ENCODE results near the gene AVPR1A.

DNA sequence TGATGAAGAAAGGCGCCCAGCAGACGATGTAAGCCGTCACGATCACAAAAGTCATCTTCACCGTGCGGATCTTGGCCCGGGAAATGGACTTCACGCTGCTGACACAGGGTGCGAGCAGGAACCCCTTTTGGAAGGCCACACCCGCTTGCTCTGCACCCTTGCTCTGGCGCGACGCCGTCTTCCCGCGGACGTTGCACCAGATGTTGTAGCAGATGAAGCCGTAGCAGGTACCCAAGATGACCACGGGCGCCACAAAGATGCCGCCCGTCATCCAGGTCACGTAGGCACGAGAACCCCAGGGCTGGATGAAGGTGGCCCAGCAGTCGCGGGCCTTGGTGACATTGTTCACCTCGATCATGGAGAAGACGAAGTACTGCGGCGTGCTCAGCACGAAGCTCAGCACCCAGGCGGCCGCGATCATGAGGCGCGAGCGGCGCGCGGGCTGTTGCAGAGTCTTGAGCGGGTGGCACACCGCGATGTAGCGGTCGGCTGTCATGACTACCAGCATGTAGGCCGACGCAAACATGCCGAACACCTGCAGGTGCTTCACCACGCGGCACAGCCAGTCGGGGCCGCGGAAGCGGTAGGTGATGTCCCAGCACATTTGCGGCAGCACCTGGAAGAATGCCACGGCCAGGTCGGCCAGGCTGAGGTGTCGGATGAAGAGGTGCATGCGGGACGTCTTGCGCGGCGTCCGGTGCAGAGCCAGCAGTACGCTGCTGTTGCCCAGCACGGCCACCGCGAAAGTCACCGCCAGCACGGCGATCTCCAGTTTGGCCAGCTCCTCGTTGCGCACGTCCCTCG, 890 bp downstream of the AVPR1A start:
- TF ChIP-seq EZH2 (IDR thresholded peaks at IDR 0.05; ENCODE audit: borderline replicate concordance, insufficient read depth, low read length, poor library complexity, severe bottlenecking): no peak
- TF ChIP-seq, protein P1, sequence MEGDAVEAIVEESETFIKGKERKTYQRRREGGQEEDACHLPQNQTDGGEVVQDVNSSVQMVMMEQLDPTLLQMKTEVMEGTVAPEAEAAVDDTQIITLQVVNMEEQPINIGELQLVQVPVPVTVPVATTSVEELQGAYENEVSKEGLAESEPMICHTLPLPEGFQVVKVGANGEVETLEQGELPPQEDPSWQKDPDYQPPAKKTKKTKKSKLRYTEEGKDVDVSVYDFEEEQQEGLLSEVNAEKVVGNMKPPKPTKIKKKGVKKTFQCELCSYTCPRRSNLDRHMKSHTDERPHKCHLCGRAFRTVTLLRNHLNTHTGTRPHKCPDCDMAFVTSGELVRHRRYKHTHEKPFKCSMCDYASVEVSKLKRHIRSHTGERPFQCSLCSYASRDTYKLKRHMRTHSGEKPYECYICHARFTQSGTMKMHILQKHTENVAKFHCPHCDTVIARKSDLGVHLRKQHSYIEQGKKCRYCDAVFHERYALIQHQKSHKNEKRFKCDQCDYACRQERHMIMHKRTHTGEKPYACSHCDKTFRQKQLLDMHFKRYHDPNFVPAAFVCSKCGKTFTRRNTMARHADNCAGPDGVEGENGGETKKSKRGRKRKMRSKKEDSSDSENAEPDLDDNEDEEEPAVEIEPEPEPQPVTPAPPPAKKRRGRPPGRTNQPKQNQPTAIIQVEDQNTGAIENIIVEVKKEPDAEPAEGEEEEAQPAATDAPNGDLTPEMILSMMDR (IDR thresholded peaks at IDR 0.05; ENCODE audit: poor library complexity, severe bottlenecking): no peak
- TF ChIP-seq POLR2AphosphoS5 (IDR thresholded peaks at IDR 0.05): no peak
- no peak for TF ChIP-seq TAF1 (IDR thresholded peaks at IDR 0.05; ENCODE audit: low read depth)
